Endothelial cell of umbilical vein (primary cell): Measurements from ENCODE around the gene PPIL6. TPM values are rescaled to one million over a fixed set of nuclear protein-coding genes. Genes with fewer than 3 reads are reported as not detected.

Experiments used
- Bru-seq: library from RNA; stranded (reverse); fragments of 400-500 nt; gene quantifications from one replicate; lab custom pipeline; 2021; lab: Mats Ljungman, UMichigan
- BruChase-seq, 2 experiments: library from RNA; stranded (reverse); fragments of 400-500 nt; gene quantifications; one replicate each; lab custom pipeline; 2021; lab: Mats Ljungman, UMichigan
- BruUV-seq: library from RNA; stranded (reverse); fragments of 400-500 nt; replicated peaks from 2 replicates; lab custom pipeline; 2021; lab: Mats Ljungman, UMichigan
- CTCF ChIA-PET: fragments of 300-600, 350-600 bp; sonication (Branson Sonifier 250); formaldehyde crosslinking; loops from one replicate; lab custom pipeline; 2021; ENCODE audit warnings: antibody characterized with exemption, inconsistent platforms; lab: Charles Lee
- POLR2A ChIA-PET: fragments of 300-600, 350-600 bp; sonication (Branson Sonifier 250); formaldehyde crosslinking; loops from one replicate; lab custom pipeline; 2021; ENCODE audit warnings: antibody characterized with exemption, inconsistent platforms; lab: Charles Lee
- DNase-seq: peaks from one replicate; pipeline ENCODE4 v3.0.0-alpha.2; 2011; ENCODE audit warnings: low read depth, low spot score
- FAIRE-seq: peaks from 2 replicates; lab custom pipeline; 2011; peaks lifted over from hg19 to GRCh38; lab: Jason Lieb, UNC
- H2AFZ ChIP-seq: 2 replicates; pipeline ENCODE4 v1.6.0; 2012; ENCODE audit warnings: low read depth, low read length, control low read depth, inconsistent platforms
- H3K27ac ChIP-seq: 2 replicates; pipeline ENCODE4 v1.5.1; 2011; ENCODE audit warnings: low read depth, mild to moderate bottlenecking, control low read depth, low read length, moderate library complexity; ENCODE audit not compliant: insufficient read depth
- H3K27me3 ChIP-seq, 2 experiments: 2 replicates each; pipeline versions ENCODE4 v1.6.0 to v1.6.1; 2011; ENCODE audit warnings: low read length in 2 of 2, mixed read lengths in 1 of 2; ENCODE audit not compliant: control insufficient read depth in 2 of 2, insufficient read depth in 2 of 2
- H3K36me3 ChIP-seq, 2 experiments: 2 replicates in 1 of 2; 3 replicates in 1 of 2; pipeline ENCODE4 v1.5.1; 2011; ENCODE audit warnings: low read length in 2 of 2, mild to moderate bottlenecking in 1 of 2, moderate library complexity in 1 of 2; ENCODE audit not compliant: control insufficient read depth in 2 of 2, insufficient read depth in 2 of 2; ENCODE audit errors: extremely low read depth in 1 of 2
- H3K4me1 ChIP-seq: 3 replicates; pipeline ENCODE4 v1.5.1; 2011; ENCODE audit warnings: mild to moderate bottlenecking, low read length; ENCODE audit not compliant: control insufficient read depth, insufficient read depth; ENCODE audit errors: extremely low read depth
- H3K4me2 ChIP-seq: 2 replicates; pipeline ENCODE4 v1.6.1; 2011; ENCODE audit warnings: low read length, control low read depth, mixed read lengths; ENCODE audit not compliant: insufficient read depth
- H3K4me3 ChIP-seq, 3 experiments: fragments of 200-600 bp in 1 of 3; sonication (generic), shearing (Covaris generic) in 1 of 3; replicated peaks in 1 of 3; 2 replicates each; pipeline ENCODE4 v1.5.1; 2011 to 2016; ENCODE audit warnings: control low read depth in 3 of 3, low read length in 3 of 3, mild to moderate bottlenecking in 2 of 3, inconsistent platforms in 1 of 3, low read depth in 1 of 3, moderate library complexity in 1 of 3; ENCODE audit not compliant: insufficient read depth in 1 of 3
- H3K79me2 ChIP-seq: 2 replicates; pipeline ENCODE4 v1.6.0; 2012; ENCODE audit warnings: low read length, inconsistent platforms; ENCODE audit not compliant: control insufficient read depth, insufficient read depth
- H3K9ac ChIP-seq: replicated peaks from 2 replicates; pipeline ENCODE3; 2011; ENCODE audit warnings: low read length, control low read depth; ENCODE audit not compliant: insufficient read depth; ENCODE audit errors: extremely low read depth
- H3K9me1 ChIP-seq: replicated peaks from 3 replicates; pipeline ENCODE4 v1.6.0; 2011; ENCODE audit warnings: mild to moderate bottlenecking, low read length; ENCODE audit not compliant: control insufficient read depth, insufficient read depth; ENCODE audit errors: extremely low read depth
- H3K9me3 ChIP-seq: replicated peaks from 2 replicates; pipeline ENCODE4 v1.5.1; 2012; ENCODE audit warnings: low read length, inconsistent platforms; ENCODE audit not compliant: control insufficient read depth, insufficient read depth
- H4K20me1 ChIP-seq: replicated peaks from 2 replicates; pipeline ENCODE3; 2011; ENCODE audit warnings: mild to moderate bottlenecking, low read length; ENCODE audit not compliant: control insufficient read depth, insufficient read depth; ENCODE audit errors: extremely low read depth
- CTCF ChIP-seq, 2 donors: IDR thresholded peaks; 1 replicate in 1 of 2; 2 replicates in 1 of 2; pipeline ENCODE4 v1.5.1; 2011; ENCODE audit warnings: low read length in 2 of 2, mild to moderate bottlenecking in 2 of 2, moderate library complexity in 2 of 2, control low read depth in 1 of 2, inconsistent platforms in 1 of 2, low read depth in 1 of 2; ENCODE audit not compliant: insufficient read depth in 1 of 2; ENCODE audit errors: extremely low read depth in 1 of 2
- EZH2 ChIP-seq: IDR thresholded peaks from 2 replicates; pipeline ENCODE4 v1.6.1; 2012; ENCODE audit warnings: borderline replicate concordance, low read depth, mild to moderate bottlenecking, moderate library complexity, low read length, inconsistent platforms; ENCODE audit not compliant: severe bottlenecking
- FOS ChIP-seq: IDR thresholded peaks from 2 replicates; pipeline ENCODE4 v1.6.1; 2011; ENCODE audit warnings: mild to moderate bottlenecking, low read length, moderate library complexity, borderline replicate concordance; ENCODE audit not compliant: insufficient read depth
- GATA2 ChIP-seq: IDR thresholded peaks from 2 replicates; pipeline ENCODE4 v1.7.0; 2011; ENCODE audit warnings: low read depth, mild to moderate bottlenecking, moderate library complexity, mixed read lengths, low read length; ENCODE audit not compliant: insufficient read length, insufficient read depth
- JUN ChIP-seq: IDR thresholded peaks from 2 replicates; pipeline ENCODE4 v1.6.1; 2011; ENCODE audit warnings: borderline replicate concordance, low read depth; ENCODE audit not compliant: insufficient read length, insufficient read depth
- MAX ChIP-seq: IDR thresholded peaks from 2 replicates; pipeline ENCODE4 v1.6.1; 2011; ENCODE audit not compliant: insufficient read depth, insufficient read length
- MYC ChIP-seq: IDR thresholded peaks from one replicate; pipeline ENCODE4 v1.6.1; 2011; ENCODE audit warnings: mild to moderate bottlenecking, low read depth, low read length
- POLR2A ChIP-seq: IDR thresholded peaks from 2 replicates; pipeline ENCODE4 v1.6.1; 2012; ENCODE audit warnings: low read depth, mild to moderate bottlenecking, control low read depth, low read length
- POLR2AphosphoS5 ChIP-seq: IDR thresholded peaks from 2 replicates; pipeline ENCODE4 v1.6.1; 2012; ENCODE audit warnings: low read depth, mild to moderate bottlenecking, control low read depth, low read length, moderate library complexity; ENCODE audit not compliant: insufficient read depth
- dilution Hi-C: fragments of 300-500 bp; cut with MboI; formaldehyde crosslinking; loops from one replicate; pipeline ENCODE4 v1.15.0; 2019; ENCODE audit warnings: low sequenced_read_pairs; ENCODE audit not compliant: extremely low pct_ligation_motif_present
- intact Hi-C: fragments of 100-400 bp; cut with micrococcal nuclease; formaldehyde crosslinking; loops from one replicate; pipeline ENCODE4 v1.10.0; 2022
- long read RNA-seq: library from polyadenylated mRNA; stranded (forward); transcript quantifications from one replicate; pipeline ENCODE4 v2.0.0, GENCODE V29; 2021
- polyA minus RNA-seq, 3 experiments: library from RNA; depleted of rRNA, polyadenylated mRNA; stranded (reverse); fragments of >200 nt; gene quantifications; 1 replicate in 1 of 3; 2 replicates in 2 of 3; pipeline ENCODE4 v1.2.3, GENCODE V29; 2011
- polyA plus RNA-seq, 4 experiments: library from polyadenylated mRNA; depleted of rRNA in 3 of 4; stranded (reverse) in 3 of 4; unstranded in 1 of 4; fragments of >200 nt; gene quantifications; 2 replicates each; pipeline versions ENCODE4 v1.2.1 to v1.2.3, GENCODE V29; 2011 to 2012; ENCODE audit warnings: missing spikeins in 1 of 4
- total RNA-seq: library from RNA; stranded (reverse); gene quantifications from 2 replicates; pipeline ENCODE4 v1.2.3, GENCODE V29; 2021

PPIL6 gene
- total RNA-seq (0.25 and 0.33 TPM in 2 replicates), polyA plus RNA-seq (0.11 and 0.25 TPM in 2 replicates), polyA minus RNA-seq (0.64 TPM in 1 of 2 replicates, not detected in the other), Bru-seq, nascent RNA (percentile 24 among the genes with signal in this experiment), BruChase-seq, experiment 1, labeled RNA remaining after a 6-hour chase (percentile 19 among the genes with signal in this experiment), BruChase-seq, experiment 2, labeled RNA remaining after a 2-hour chase (percentile 16 among the genes with signal in this experiment)
- 0.23 and 0.32 TPM in 2 replicates for polyA plus RNA-seq (2011; cell fraction: cytosol; rRNA removed)
- 0.22 and 0.26 TPM in 2 replicates for polyA plus RNA-seq (2011; cell fraction: nucleus; rRNA removed)
- 0.14 and 0.19 TPM in 2 replicates for polyA plus RNA-seq (2012)
- polyA minus RNA-seq (2011; cell fraction: cytosol; rRNA and poly(A)+ RNA removed): not detected
- not detected in 2 replicates for polyA minus RNA-seq (2011; cell fraction: nucleus; rRNA and poly(A)+ RNA removed)
- long read RNA-seq, partial matches to known transcripts: 0 of 1 reads
- long read RNA-seq, other reads (novel, unspliced or antisense): 1 of 1 reads

- DNase-seq: peak; percentile 86
- Histone ChIP-seq H4K20me1 (no peaks in the 10 kb centered on the region), H2AFZ (peak within 1 kb of the TSS; percentile 90), H3K4me2 (peak within 1 kb of the TSS; percentile 68), H3K9ac (peak within 1 kb of the TSS; percentile 52), H3K79me2 (no peaks in the 10 kb centered on the region), H3K27ac (peak within 1 kb of the TSS; percentile 59), H3K4me1 (peaks cover 3% of the 10 kb centered on the region), H3K36me3 (peaks cover 0 to 14% of the 10 kb centered on the region in 2 experiments), H3K9me1 (no peaks in the 10 kb centered on the region), H3K4me3 (peak within 1 kb of the TSS; percentile 62 to 73 (median 66)), H3K9me3 (no peaks in the 10 kb centered on the region), H3K27me3 (no peaks in the 10 kb centered on the region)
- dilution Hi-C loops (no loop called here), intact Hi-C loops (loop anchor here (1.0 to 5.0 kb wide), 5 partner anchors 15 to 346 kb away; partner anchors contain the start of genes CD164, CEP57L1, MICAL1 and SESN1)
- TF ChIP-seq JUN (no peak), GATA2 (no peak), FOS (no peak), EZH2 (no peak), MAX (peak; percentile 39), POLR2AphosphoS5 (peak; percentile 51), POLR2A (no peak), CTCF (IDR thresholded peaks at IDR 0.05; ENCODE audit: extremely low read depth in 1 of 2, insufficient read depth in 1 of 2, low read depth in 1 of 2, low read length in 2 of 2) (peak in 1 of 2 donors; percentile 41), MYC (no peak)
- CTCF ChIA-PET: interaction anchor here (0.5 to 4.3 kb wide), 11 partner anchors 10 to 624 kb away, joined by 3 to 20 read pairs (median 5); partner anchors contain the start of genes CD164 and MICAL1
- FAIRE-seq: peak; percentile 94
- POLR2A ChIA-PET: no interaction called here
- BruUV-seq: no TSS peak
Observed at GRCh38 chr6:109440331-109441068, at the start of gene PPIL6, which contains the start of gene SMPD2. TSS of gene PPIL6 (minus strand) at chr6:109440628. CDS start at chr6:109440590, 38 bp downstream. TSS of gene SMPD2 (plus strand) at chr6:109440724. CDS start at chr6:109441122, 398 bp downstream.
